ELR (cell line): ENCODE measurements around the gene KIF18B.

Experiments
- DNase-seq: peaks from one replicate; pipeline ENCODE4 v3.0.0-alpha.2; 2015; ENCODE audit warnings: low read depth

KIF18B gene

GRCh38 chr17:44918006-44918405 is 29.6 kb downstream of the KIF18B start:
- DNase-seq, result no peak

- DNase-seq, result no peak
Measured at GRCh38 chr17:44917456-44917855, 30.1 kb downstream of the KIF18B start.

GRCh38 chr17:44916781-44917241 is 30.8 kb downstream of the KIF18B start:
- no peak for DNase-seq

- no peak for DNase-seq
Measured at GRCh38 chr17:44915862-44916780, 31.5 kb downstream of the KIF18B start.

- no peak for DNase-seq
Measured at GRCh38 chr17:44915321-44915726, 32.2 kb downstream of the KIF18B start, which contains the start of gene GFAP. Gene GFAP, minus strand, starts transcription at chr17:44915500. Its CDS starts 14 bp downstream, at chr17:44915486.

DNA sequence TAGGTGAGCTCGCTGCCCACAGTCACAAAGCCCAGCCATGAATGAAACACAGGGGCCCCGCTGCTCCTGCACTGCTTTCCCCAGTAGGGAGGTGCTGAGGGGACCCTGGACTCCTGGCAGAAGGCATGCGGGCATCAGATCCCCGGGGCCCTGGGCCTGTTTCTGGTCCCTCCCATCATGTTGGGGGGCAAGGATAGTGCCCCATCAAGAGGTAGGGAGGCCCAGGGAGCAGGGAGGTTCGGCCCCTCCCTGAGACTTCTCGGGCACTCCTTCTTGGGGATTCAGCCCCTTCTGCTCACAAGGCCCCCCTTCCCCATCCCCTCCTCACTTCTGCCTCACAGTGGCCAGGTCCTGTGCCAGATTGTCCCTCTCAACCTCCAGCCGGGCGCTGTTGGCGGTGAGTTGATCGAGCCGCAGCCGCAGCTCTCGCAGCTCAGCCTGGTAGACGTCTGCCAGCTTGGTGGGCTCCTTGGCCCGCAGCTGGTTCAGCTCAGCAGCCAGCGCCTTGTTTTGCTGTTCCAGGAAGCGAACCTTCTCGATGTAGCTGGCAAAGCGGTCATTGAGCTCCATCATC is 32.8 kb downstream of the KIF18B start:
- no peak for DNase-seq

DNA sequence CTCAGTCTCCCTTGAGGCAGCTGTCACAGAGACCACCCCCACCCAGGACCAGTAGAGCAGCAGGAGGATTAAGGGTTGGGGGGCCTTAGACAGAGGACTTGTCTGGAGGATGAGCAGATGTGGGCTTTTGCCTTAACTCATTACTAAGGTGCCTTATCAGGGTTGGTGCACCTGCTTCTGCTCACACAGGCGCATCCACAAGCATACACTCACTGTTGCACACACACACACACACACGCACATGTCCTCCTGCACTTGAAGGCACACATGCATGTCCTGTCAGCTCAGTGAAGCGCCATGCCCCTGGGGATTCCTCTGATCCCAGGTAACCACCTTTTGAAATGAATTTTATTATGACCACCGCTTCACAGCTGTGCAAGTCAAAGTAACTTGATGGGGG is 33.4 kb downstream of the KIF18B start:
- no peak for DNase-seq

GRCh38 chr17:44913676-44914075 is 33.9 kb downstream of the KIF18B start:
- no peak for DNase-seq

- DNase-seq, result no peak
Measured at GRCh38 chr17:44912763-44913544, 34.6 kb downstream of the KIF18B start.

DNA sequence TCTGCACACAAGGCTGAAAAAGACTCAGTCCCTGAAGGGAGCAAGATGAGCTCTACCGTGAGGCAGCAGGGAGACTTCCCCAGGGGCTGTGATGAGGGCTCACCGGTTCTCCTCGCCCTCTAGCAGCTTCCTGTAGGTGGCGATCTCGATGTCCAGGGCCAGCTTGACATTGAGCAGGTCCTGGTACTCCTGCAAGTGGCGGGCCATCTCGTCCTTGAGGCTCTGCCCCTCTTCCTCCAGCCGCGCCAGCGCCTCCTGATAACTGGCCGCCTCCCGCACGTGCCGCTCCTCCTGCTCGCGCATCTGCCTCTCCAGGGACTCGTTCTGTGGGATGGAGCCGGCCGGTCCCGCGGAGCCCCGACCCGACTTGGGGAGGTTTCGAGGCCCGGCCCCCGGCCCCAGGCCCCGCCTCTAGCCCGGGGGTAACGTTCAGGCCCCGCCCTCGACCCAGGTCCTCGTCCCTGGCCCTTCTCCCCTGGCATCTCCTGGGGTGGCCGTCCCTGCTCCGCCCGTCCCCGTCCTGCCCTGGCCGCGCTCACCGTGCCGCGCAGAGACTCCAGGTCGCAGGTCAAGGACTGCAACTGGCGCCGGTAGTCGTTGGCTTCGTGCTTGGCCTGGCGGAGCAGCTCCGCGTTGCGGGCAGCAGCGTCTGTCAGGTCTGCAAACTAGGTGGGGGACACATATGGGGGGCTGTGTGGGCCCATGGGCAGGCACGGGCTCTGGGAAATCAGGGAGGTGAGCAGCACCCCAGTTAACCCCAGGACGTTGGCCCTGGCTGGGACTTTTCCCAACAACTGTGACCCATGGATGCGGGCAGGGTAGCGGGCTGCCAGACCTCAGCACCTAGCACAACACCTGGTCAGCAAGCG is 36.2 kb downstream of the KIF18B start:
- peak; percentile 69 for DNase-seq

DNA sequence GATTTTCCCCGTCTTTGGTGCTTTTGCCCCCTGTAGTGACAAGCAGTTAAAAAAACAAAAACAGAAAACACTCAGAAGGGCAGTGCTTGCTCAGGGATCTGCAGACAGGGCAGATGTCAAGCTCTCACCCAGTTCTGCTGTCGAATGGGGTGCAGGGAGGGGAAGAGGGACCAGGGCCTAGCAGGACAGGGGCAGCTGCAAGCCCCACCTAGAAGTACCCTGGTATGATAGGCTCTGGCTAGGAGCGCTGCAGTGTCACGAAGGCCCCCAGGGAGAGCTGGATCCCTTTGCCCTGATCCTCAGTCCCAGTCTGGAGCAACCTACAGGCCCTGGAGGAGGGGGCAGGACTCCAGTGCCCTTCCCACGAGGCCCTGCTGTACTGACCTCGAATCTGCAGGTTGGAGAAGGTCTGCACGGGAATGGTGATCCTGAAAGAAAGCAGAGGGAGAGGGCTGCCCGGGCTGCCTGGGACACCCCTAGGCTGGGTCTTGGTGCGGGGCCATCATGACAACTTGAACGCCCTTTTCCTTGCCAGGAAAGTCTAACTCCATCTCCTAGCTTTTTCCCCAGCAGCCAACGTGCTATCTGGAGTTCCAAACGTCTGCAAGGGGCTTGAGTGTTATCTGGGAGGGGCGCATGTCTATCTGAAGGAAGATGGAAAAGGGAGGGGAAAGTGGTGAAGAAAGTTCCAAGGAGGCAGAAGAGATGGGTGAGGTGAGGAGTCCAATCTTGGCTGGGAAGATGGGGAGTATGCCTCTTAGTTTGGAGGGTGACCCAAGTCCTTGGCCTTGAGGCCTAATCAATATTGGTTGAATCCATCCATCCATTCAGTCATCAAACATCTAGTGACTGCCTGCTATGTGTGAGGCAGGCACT is 37.1 kb downstream of the KIF18B start:
- DNase-seq, result no peak

GRCh38 chr17:44909681-44910144 is 37.9 kb downstream of the KIF18B start:
- peak; percentile 98 for DNase-seq

GRCh38 chr17:44908761-44909326 is 38.7 kb downstream of the KIF18B start:
- DNase-seq, result no peak

GRCh38 chr17:44907729-44908470 is 39.7 kb downstream of the KIF18B start:
- no peak for DNase-seq

DNA sequence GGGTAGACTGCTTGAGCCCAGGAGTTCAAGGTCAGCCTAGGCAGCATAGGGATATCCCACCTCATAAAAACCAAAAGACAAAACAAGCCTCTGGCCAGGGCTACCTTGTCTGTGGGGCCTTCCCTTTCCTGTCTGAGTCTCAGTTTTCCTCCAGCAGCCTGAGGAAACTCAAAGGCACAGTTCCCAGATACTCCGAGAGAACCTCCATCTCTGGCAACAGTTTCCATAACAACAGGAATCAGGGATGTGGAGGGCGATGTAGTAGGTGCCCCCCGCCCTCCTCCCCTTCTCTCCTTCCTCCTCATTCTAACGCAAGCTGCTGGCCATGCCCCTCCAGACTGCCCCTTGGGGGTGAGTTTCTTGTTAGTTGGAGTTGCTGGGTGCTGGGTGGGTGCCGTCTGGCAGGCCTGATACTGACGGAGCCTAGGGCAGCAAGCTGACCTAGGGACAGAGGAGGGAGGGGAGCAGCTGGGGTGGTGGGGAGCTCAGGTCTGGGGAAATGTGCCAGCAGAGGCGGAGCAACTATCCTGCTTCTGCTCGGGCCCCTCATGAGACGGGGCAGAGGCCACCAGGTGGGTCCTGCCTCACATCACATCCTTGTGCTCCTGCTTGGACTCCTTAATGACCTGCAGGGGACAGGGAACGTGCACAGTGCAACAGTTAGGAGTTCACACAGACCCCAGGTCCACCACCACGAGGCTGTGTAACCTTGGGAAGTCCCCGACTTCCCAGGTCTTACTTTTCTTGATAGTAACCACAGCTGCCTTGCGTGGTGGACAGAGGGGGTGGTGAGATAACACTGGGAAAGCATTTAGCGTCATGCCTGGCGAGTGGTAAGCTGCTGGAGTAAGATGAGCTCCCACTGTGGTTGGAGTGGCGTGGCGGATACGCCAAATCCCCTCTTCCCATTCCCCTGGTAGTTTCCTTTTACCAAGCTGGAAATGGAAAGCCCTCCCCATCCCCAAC is 40.5 kb downstream of the KIF18B start:
- no peak for DNase-seq

DNA sequence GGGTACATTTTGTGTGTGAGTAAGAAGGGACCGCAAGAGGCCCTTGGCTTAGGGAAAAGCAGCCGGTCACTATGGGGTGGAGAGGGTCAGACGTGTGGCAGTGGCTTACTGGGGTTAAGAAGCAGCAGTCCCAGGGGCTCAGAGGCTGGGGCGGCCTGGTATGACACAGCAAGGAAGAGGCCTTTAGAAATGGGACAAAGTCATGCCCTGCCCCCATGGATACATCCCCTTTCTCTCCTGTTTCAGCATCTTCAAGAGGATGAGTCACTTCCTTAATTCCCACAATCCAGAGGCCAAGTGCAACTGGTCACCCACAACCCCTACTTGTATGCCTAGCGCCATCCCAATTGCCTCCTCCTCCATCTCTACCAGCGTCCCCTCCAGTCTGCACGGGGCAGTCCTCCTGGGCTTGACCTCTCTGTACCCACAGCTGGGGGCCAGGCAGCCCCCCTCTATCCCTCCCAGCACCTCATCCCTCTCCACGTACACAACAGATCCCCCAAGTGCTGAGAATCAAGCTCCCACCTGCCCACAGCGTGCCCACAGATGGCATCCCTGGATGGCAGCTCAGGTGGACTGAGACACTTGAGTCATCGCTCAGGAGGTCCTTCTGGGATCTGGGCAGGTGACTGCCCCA is 41.4 kb downstream of the KIF18B start:
- DNase-seq, result peak; percentile 99
